HFFc6 (cell line): ENCODE results near the gene RNU6-1. TPM values are rescaled to one million over a fixed set of nuclear protein-coding genes. Genes with fewer than 3 reads are reported as not detected.

ENCODE experiments used
- DNase-seq: peaks from one replicate; pipeline ENCODE4 v3.0.0-alpha.2; 2018
- H3K27ac Mint-ChIP-seq: 2 replicates; pipeline ENCODE4 v1.8.0; 2020; ENCODE audit warnings: mild to moderate bottlenecking, mixed read lengths
- H3K27me3 Mint-ChIP-seq: 2 replicates; pipeline ENCODE4 v1.8.0; 2021; ENCODE audit warnings: mild to moderate bottlenecking, moderate library complexity, mixed read lengths; ENCODE audit not compliant: insufficient read depth
- H3K36me3 Mint-ChIP-seq: 2 replicates; pipeline ENCODE4 v1.8.0; 2021; ENCODE audit warnings: low read depth, mixed read lengths
- H3K4me1 Mint-ChIP-seq: 2 replicates; pipeline ENCODE4 v1.8.0; 2020; ENCODE audit warnings: low read depth, mixed read lengths
- H3K4me3 Mint-ChIP-seq: 2 replicates; pipeline ENCODE4 v1.8.0; 2020; ENCODE audit warnings: mild to moderate bottlenecking, moderate library complexity, mixed read lengths
- H3K9me3 Mint-ChIP-seq: 2 replicates; pipeline ENCODE4 v1.8.0; 2020; ENCODE audit warnings: mild to moderate bottlenecking, mixed read lengths
- CTCF ChIP-seq: fragments of 200-600 bp; sonication (generic); IDR thresholded peaks from 2 replicates; pipeline ENCODE4 v1.5.0; 2021; ENCODE audit warnings: antibody characterized with exemption, mild to moderate bottlenecking
- long read RNA-seq: library from polyadenylated mRNA; unstranded; transcript quantifications from one replicate; pipeline ENCODE4 v2.0.0, GENCODE V29; 2019
- total RNA-seq, 6 experiments: library from RNA; stranded (reverse); fragmentation: NEBNext Ultra II Directional; extraction: Animal tissue kit (Norgen Biotek cat#: 25700); gene quantifications; 2 replicates in 1 of 6; 3 replicates in 5 of 6; pipeline ENCODE4 v1.2.3, GENCODE V29; 2021

Gene RNU6-1
- not detected for total RNA-seq
- long read RNA-seq, result 0 reads

- no peaks in the 10 kb centered on the region for H3K36me3 Mint-ChIP-seq
- peaks cover 3% of the 10 kb centered on the region; the same call in 1 of the 2 replicates for H3K9me3 Mint-ChIP-seq
- peaks cover 47% of the 10 kb centered on the region for H3K4me1 Mint-ChIP-seq
- peaks cover 20% of the 10 kb centered on the region for H3K27me3 Mint-ChIP-seq
- peak within 1 kb of the TSS; percentile 88 for H3K27ac Mint-ChIP-seq
- TF ChIP-seq CTCF, result no peak
- H3K4me3 Mint-ChIP-seq, result peak within 1 kb of the TSS; percentile 81
- peak; percentile 93 for DNase-seq
Measured at GRCh38 chr15:67839929-67840748, at the start of gene RNU6-1. Gene RNU6-1 (minus strand): TSS chr15:67840045.

- Mint-ChIP-seq H3K4me3 (no peak overlapping the region), H3K9me3 (no peaks in the 10 kb centered on the region), H3K36me3 (no peaks in the 10 kb centered on the region), H3K27ac (no peak overlapping the region), H3K4me1 (peaks cover 17% of the 10 kb centered on the region), H3K27me3 (peaks cover 17% of the 10 kb centered on the region)
- no peak for DNase-seq
- TF ChIP-seq CTCF, result no peak
Measured at GRCh38 chr15:67887776-67888175, 47.9 kb upstream of the RNU6-1 start.

GRCh38 chr15:67885861-67886260 lies 46.0 kb upstream of the RNU6-1 start:
- no peaks in the 10 kb centered on the region for H3K36me3 Mint-ChIP-seq
- peaks cover 20% of the 10 kb centered on the region for H3K27me3 Mint-ChIP-seq
- no peak for DNase-seq
- peaks cover 26% of the 10 kb centered on the region for H3K4me1 Mint-ChIP-seq
- no peak overlapping the region for H3K4me3 Mint-ChIP-seq
- TF ChIP-seq CTCF, result no peak
- H3K9me3 Mint-ChIP-seq, result no peaks in the 10 kb centered on the region
- H3K27ac Mint-ChIP-seq, result no peak overlapping the region

- Mint-ChIP-seq H3K4me3 (peak overlapping the region; percentile 85), H3K27me3 (peaks cover 19% of the 10 kb centered on the region), H3K4me1 (peaks cover 29% of the 10 kb centered on the region), H3K9me3 (no peaks in the 10 kb centered on the region), H3K36me3 (no peaks in the 10 kb centered on the region), H3K27ac (peak overlapping the region; percentile 61)
- no peak for TF ChIP-seq CTCF
- DNase-seq, result no peak
Measured at GRCh38 chr15:67885175-67885523, 45.3 kb upstream of the RNU6-1 start.

GRCh38 chr15:67884514-67885174 lies 44.8 kb upstream of the RNU6-1 start:
- Mint-ChIP-seq H3K27me3 (peaks cover 16% of the 10 kb centered on the region), H3K36me3 (no peaks in the 10 kb centered on the region), H3K9me3 (no peaks in the 10 kb centered on the region), H3K4me3 (peak overlapping the region; percentile 85), H3K27ac (peak overlapping the region; percentile 61), H3K4me1 (peaks cover 29% of the 10 kb centered on the region)
- peak; percentile 16 for DNase-seq
- no peak for TF ChIP-seq CTCF
